K562 (cell line): ENCODE results near the gene GMPR2. TPM values are rescaled to one million over a fixed set of nuclear protein-coding genes. Genes with fewer than 3 reads are reported as not detected.

ENCODE experiments used
- CBX8 ChIP-seq: fragments of 200-600 bp; sonication (generic); IDR thresholded peaks from 2 replicates; pipeline ENCODE4 v1.6.1; 2012; ENCODE audit warnings: borderline replicate concordance, mixed run types, low read depth, mild to moderate bottlenecking, moderate library complexity, mixed read lengths, low read length, control low read depth, inconsistent platforms; ENCODE audit not compliant: poor library complexity, severe bottlenecking; ENCODE audit errors: extremely low read depth
- CCNT2 ChIP-seq: IDR thresholded peaks from 2 replicates; pipeline ENCODE4 v1.6.1; 2011; ENCODE audit warnings: borderline replicate concordance, low read depth, mild to moderate bottlenecking, moderate library complexity, mixed read lengths, low read length; ENCODE audit not compliant: insufficient read length; ENCODE audit errors: extremely low read depth
- E2F3 ChIP-seq: fragments of 250-450 bp; sonication (Bioruptor Pico); IDR thresholded peaks from 2 replicates; pipeline ENCODE4 v1.4.0; 2020; ENCODE audit warnings: mild to moderate bottlenecking
- HDGF ChIP-seq: fragments of 450-650 bp; IDR thresholded peaks from 2 replicates; pipeline ENCODE4 v1.6.1; 2016
- HIVEP1 ChIP-seq: fragments of 250-450 bp; sonication (Bioruptor Pico); IDR thresholded peaks from 2 replicates; pipeline ENCODE4 v1.4.0; 2020; ENCODE audit warnings: mild to moderate bottlenecking
- HMBOX1 ChIP-seq: sonication (generic); IDR thresholded peaks from 2 replicates; pipeline ENCODE4 v1.6.1; 2016
- KAT2B ChIP-seq: IDR thresholded peaks from one replicate; pipeline ENCODE4 v1.6.1; 2012; ENCODE audit warnings: low read depth, mild to moderate bottlenecking, control low read depth, inconsistent platforms, low read length, moderate library complexity
- MEF2D ChIP-seq: conservative IDR thresholded peaks from 2 replicates; pipeline ENCODE4 v1.6.1; 2016; ENCODE audit warnings: low read depth, missing genetic modification characterization, missing compliant biosample characterization
- NCOA6 ChIP-seq: fragments of 450-650 bp; IDR thresholded peaks from 2 replicates; pipeline ENCODE4 v1.6.1; 2017; ENCODE audit warnings: mild to moderate bottlenecking
- NR4A1 ChIP-seq, 2 experiments: fragments of 250-450 bp in 1 of 2; fragments of 450-650 bp in 1 of 2; sonication (Bioruptor Pico) in 1 of 2; IDR thresholded peaks; 2 replicates each; pipeline versions ENCODE4 v1.4.0 to v1.6.1; 2016 to 2020; ENCODE audit warnings: mild to moderate bottlenecking in 2 of 2, missing compliant biosample characterization in 1 of 2, missing genetic modification characterization in 1 of 2, moderate library complexity in 1 of 2
- PHTF2 ChIP-seq: fragments of 250-450 bp; sonication (Bioruptor Pico); IDR thresholded peaks from 2 replicates; pipeline ENCODE4 v1.5.0; 2021; ENCODE audit warnings: mild to moderate bottlenecking
- SP1 ChIP-seq: sonication (generic); formaldehyde crosslinking; IDR thresholded peaks from 2 replicates; pipeline ENCODE4 v1.8.1; 2022; ENCODE audit warnings: mild to moderate bottlenecking, missing genetic modification reagents
- SP2 ChIP-seq: IDR thresholded peaks from 2 replicates; pipeline ENCODE4 v1.6.1; 2011; ENCODE audit warnings: mild to moderate bottlenecking, low read depth, low read length, moderate library complexity; ENCODE audit not compliant: poor library complexity, severe bottlenecking; ENCODE audit errors: extremely low read depth
- TAF15 ChIP-seq: fragments of 200-400 bp; formaldehyde crosslinking; IDR thresholded peaks from 2 replicates; pipeline ENCODE4 v1.6.1; 2017; ENCODE audit warnings: mild to moderate bottlenecking, low read depth, low read length, moderate library complexity
- TGIF2 ChIP-seq: sonication (generic); formaldehyde crosslinking; IDR thresholded peaks from 2 replicates; pipeline ENCODE4 v1.8.1; 2022; ENCODE audit warnings: mild to moderate bottlenecking, missing genetic modification reagents, moderate library complexity
- ZNF274 ChIP-seq: IDR thresholded peaks from 2 replicates; pipeline ENCODE4 v1.6.1; 2011; ENCODE audit warnings: low read depth, mild to moderate bottlenecking, low read length, moderate library complexity, borderline replicate concordance
- ZNF589 ChIP-seq: fragments of 200-800 bp; sonication (Bioruptor generic); IDR thresholded peaks from 2 replicates; pipeline ENCODE4 v1.6.1; 2016; ENCODE audit warnings: low read depth, missing genetic modification characterization, missing compliant biosample characterization
- ZNF644 ChIP-seq: fragments of 200-800 bp; sonication (Bioruptor generic); IDR thresholded peaks from 2 replicates; pipeline ENCODE4 v1.6.1; 2016; ENCODE audit warnings: low read depth, missing genetic modification characterization, missing compliant biosample characterization
- polyA plus RNA-seq, 8 experiments: library from polyadenylated mRNA; depleted of rRNA in 4 of 8; stranded (reverse) in 5 of 8; unstranded in 3 of 8; fragments of >200 nt; fragmentation: Nextera tagmentation in 2 of 8; fragmentation: Illumina TruSeq in 1 of 8; extraction: Ambion mirVana in 2 of 8; extraction: Trizol in 1 of 8; gene quantifications; 2 replicates each; pipeline versions ENCODE4 v1.2.1 to v1.2.3, GENCODE V29; 2011 to 2014; ENCODE audit warnings: inconsistent platforms in 1 of 8, missing spikeins in 1 of 8
- total RNA-seq, 7 experiments: library from RNA; depleted of rRNA in 6 of 7; stranded (reverse); fragments of >200 nt in 6 of 7; fragmentation: Illumina TruSeq in 2 of 7; extraction: Trizol in 2 of 7; gene quantifications; 2 replicates each; pipeline versions ENCODE4 v1.2.1 to v1.2.3, GENCODE V29; 2011 to 2021; ENCODE audit warnings: low replicate concordance in 1 of 7
- TF ChIP-seq, protein P1 (sequence below): fragments of 250-450 bp; sonication (Bioruptor Pico); IDR thresholded peaks from 2 replicates; pipeline ENCODE4 v1.4.0; 2020; ENCODE audit warnings: mild to moderate bottlenecking, moderate library complexity

Gene GMPR2
- total and polyA plus RNA-seq, 9 of the 15 experiments (the other 6 are each of a cell fraction or from before 2014, with no cell fraction given): 26.4 to 67.4 (median 36.3) TPM

DNA sequence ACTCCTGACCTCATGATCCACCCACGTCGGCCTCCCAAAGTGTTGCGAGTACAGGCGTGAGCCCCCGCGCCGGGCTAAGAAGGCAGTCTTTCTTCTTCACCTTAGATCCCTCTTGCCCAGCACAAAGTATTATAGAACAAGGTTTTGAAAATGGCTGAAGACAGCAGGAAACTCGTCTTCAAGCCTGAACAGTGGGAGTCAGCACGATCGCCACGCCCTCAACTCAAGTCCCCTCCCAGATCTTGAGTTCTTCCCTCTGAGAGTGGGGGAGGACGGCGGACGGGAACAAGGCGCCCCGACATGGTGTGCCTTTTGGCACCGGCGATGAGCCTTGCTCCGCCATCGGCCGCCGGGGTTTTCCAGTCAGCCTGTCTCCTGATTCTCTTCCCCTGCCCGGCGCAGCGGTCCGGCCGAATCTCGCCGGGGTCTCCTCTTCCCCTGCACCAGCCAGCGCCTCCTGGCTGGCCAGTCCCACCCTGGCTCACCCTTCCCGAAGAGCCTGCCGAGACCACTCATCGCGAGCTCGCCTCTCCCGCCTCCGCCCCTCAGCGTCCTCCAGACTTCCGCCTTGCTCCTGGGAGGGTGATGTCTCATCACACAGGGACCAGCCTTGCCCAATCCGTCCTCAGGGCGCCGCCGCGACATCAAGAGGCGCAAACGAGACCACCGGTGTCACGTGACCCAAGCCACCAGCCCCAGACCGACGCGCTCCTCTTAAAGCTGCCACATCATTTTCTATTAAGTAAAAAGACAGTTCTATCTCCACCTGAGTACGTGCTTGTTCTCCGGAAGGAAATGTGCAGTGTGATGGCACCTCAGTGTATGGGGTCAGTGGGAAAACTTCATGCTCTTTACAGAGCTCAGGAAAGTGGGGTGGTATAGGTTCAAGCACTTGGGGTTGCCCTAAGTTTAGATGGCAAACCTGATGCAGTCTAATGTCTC is 19.5 kb upstream of the GMPR2 start, which contains the start of gene CHMP4A (continued):
- TF ChIP-seq SP2 (no peak), NCOA6 (no peak), CCNT2 (peak; percentile 57), TAF15 (no peak), HIVEP1 (peak; percentile 82), TGIF2 (CRISPR knock-in tag) (no peak), HMBOX1 (no peak), ZNF644 (no peak), E2F3 (CRISPR knock-in tag) (no peak; the same call in 1 of the 2 replicates), ZNF589 (CRISPR knock-in tag) (no peak), MEF2D (tag) (no peak), SP1 (CRISPR knock-in tag) (peak; percentile 80), CBX8 (no peak), HDGF (no peak), KAT2B (no peak), ZNF274 (no peak), PHTF2 (no peak), NR4A1 (CRISPR knock-in tag; IDR thresholded peaks at IDR 0.05) (no peak), NR4A1 (tag; IDR thresholded peaks at IDR 0.05) (no peak)
- TF ChIP-seq, protein P1, sequence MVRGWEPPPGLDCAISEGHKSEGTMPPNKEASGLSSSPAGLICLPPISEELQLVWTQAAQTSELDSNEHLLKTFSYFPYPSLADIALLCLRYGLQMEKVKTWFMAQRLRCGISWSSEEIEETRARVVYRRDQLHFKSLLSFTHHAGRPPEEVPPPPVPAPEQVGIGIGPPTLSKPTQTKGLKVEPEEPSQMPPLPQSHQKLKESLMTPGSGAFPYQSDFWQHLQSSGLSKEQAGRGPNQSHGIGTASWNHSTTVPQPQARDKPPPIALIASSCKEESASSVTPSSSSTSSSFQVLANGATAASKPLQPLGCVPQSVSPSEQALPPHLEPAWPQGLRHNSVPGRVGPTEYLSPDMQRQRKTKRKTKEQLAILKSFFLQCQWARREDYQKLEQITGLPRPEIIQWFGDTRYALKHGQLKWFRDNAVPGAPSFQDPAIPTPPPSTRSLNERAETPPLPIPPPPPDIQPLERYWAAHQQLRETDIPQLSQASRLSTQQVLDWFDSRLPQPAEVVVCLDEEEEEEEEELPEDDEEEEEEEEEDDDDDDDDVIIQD (CRISPR knock-in tag): no peak
